Fibroblast of pulmonary artery (primary cell): ENCODE measurements around the gene GJA4.

Source experiments
- DNase-seq: peaks from one replicate; pipeline ENCODE4 v3.0.0-alpha.2; 2010; ENCODE audit warnings: low read depth
- H3K4me3 ChIP-seq: replicated peaks from 2 replicates; pipeline ENCODE4 v1.5.1; 2011; ENCODE audit warnings: low read depth, mild to moderate bottlenecking, control low read depth, low read length, moderate library complexity
- TF ChIP-seq, protein P1 (sequence below): IDR thresholded peaks from 2 replicates; pipeline ENCODE4 v1.5.1; 2011; ENCODE audit warnings: mild to moderate bottlenecking, control low read depth, low read length, inconsistent platforms; ENCODE audit errors: missing control alignments

GJA4 gene

GRCh38 chr1:34758751-34759150 is 34.0 kb upstream of the GJA4 start:
- TF ChIP-seq, protein P1, sequence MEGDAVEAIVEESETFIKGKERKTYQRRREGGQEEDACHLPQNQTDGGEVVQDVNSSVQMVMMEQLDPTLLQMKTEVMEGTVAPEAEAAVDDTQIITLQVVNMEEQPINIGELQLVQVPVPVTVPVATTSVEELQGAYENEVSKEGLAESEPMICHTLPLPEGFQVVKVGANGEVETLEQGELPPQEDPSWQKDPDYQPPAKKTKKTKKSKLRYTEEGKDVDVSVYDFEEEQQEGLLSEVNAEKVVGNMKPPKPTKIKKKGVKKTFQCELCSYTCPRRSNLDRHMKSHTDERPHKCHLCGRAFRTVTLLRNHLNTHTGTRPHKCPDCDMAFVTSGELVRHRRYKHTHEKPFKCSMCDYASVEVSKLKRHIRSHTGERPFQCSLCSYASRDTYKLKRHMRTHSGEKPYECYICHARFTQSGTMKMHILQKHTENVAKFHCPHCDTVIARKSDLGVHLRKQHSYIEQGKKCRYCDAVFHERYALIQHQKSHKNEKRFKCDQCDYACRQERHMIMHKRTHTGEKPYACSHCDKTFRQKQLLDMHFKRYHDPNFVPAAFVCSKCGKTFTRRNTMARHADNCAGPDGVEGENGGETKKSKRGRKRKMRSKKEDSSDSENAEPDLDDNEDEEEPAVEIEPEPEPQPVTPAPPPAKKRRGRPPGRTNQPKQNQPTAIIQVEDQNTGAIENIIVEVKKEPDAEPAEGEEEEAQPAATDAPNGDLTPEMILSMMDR = no peak
- no peak for DNase-seq
- H3K4me3 ChIP-seq = no peak overlapping the region

DNA sequence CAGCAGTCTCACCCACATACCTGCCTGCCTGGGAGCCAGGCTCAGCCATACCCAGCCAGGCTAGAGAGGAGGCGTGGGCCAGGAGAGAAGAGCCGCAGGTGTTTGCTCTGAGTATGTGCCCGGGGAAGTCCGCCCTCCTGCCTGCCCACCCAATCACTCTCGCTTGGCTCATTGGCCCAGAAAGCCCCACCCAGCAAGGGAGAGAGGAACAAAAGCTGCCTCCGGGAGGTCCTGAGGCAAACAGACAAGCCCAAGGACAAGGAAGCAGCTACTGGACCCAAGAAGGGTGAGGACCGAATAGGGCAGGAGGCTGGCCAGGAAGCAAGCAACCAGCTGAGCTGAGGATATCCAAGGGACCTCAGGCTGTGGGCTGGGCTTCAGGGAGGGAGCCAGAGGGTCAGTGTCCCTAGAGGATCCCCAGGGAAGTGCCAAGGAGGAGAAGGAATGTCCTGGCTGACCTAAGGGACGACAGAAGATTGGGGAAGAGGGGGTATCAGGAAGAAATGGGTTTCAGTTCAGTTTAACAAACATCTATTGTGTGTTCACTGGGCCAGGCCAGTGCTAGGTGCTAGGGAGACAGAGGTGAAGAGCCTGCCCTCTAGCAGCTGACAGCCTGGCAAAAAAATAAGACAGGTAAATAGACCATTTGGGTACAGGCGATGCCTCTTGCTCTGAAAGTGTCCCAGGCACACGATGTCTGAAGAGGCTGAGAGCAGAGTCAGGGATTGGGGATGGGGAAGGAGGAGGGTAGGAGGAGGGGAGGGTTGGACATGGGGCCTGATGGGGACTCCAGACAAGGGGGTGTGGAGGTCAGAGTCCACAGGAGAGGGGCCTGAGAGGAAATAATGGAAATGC is 33.1 kb upstream of the GJA4 start, which contains the start of gene GJB4:
Gene GJB4 (plus strand): TSS at position 238 of the 855 bp plus-strand sequence. CDS start 1,515 bp downstream, outside the sequence.
- no peak for DNase-seq
- H3K4me3 ChIP-seq = no peak within 1 kb of the TSS
- TF ChIP-seq, protein P1 = no peak

DNA sequence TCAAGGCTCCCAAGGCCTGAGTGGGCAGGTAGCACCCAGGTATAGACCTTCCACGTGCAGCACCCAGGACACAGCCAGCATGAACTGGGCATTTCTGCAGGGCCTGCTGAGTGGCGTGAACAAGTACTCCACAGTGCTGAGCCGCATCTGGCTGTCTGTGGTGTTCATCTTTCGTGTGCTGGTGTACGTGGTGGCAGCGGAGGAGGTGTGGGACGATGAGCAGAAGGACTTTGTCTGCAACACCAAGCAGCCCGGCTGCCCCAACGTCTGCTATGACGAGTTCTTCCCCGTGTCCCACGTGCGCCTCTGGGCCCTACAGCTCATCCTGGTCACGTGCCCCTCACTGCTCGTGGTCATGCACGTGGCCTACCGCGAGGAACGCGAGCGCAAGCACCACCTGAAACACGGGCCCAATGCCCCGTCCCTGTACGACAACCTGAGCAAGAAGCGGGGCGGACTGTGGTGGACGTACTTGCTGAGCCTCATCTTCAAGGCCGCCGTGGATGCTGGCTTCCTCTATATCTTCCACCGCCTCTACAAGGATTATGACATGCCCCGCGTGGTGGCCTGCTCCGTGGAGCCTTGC is 31.5 kb upstream of the GJA4 start:
- TF ChIP-seq, protein P1 = no peak
- no peak overlapping the region for H3K4me3 ChIP-seq
- DNase-seq = no peak

GRCh38 chr1:34761776-34762307 is 31.0 kb upstream of the GJA4 start:
- H3K4me3 ChIP-seq = no peak overlapping the region
- DNase-seq = no peak
- TF ChIP-seq, protein P1 = no peak

GRCh38 chr1:34762474-34763141 is 30.2 kb upstream of the GJA4 start:
- no peak overlapping the region for H3K4me3 ChIP-seq
- no peak for DNase-seq
- TF ChIP-seq, protein P1 = no peak

DNA sequence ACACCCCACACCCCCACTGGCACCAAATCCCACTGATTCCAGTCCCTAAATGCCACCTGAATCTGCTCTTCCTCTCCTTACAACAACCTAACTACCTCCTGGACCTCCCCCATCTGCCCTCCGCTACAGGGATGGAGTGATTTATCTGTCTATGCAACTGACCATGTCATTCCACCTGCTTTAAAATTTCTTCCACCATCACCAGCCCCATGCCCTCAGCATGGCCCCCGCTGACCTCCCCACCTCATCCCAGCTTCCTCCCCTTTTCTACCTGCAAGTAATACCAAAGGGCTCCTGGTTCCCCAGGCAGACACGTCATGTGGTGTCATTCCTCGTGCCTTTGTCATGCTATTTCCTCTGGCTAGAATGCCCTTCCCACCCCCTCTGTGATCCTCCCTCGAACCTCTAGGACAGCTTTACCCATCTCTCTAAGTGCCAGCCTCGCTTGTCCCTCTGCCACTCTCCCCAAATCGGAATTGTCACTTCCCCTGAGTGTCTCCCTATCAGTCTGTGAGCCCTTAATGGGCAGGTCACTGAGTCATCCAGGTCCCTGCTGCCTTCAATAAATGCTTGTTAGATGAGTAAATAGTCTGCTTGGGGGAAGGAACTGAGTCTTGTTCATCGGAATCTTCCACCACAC is 29.5 kb upstream of the GJA4 start:
- H3K4me3 ChIP-seq = no peak overlapping the region
- TF ChIP-seq, protein P1 = no peak
- peak; percentile 6 for DNase-seq
